LoVo (cell line): Measurements from ENCODE around the gene DYRK2.

Source experiments
- DNase-seq: peaks from one replicate; pipeline ENCODE4 v3.0.0-alpha.2; 2016; ENCODE audit warnings: low spot score

Gene DYRK2

GRCh38 chr12:67646775-67647174 is 1.8 kb upstream of the DYRK2 start:
- DNase-seq, result no peak

DNA sequence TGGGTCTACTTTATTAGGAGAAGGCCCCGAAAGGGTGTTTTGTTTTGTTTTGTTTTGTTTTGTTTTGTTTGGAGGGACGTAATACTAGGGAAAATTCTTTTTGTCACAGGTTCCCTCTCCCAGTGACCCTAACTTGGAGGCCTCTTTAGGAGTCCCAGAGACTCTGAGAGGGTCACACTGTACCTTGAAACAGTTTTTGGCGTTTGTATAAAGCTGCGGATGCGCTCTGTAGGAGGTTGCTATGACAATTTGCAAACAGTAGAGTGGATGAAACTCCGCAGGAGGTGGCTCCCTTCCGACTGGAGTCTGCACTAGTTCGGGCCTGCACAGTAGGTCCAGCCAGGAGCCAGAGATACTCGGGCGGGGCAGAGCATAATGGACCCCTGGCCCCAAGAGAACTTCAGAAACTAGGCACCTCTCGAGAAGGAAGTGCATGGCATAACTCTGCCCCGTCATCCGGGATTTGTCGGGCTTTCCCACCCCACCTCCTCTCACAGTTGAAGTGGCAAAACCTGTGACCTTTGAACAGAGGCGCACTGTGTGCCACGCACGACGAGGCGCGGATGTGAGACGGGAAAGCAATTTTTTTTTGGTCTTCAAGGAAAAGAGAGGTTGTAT is 1.3 kb upstream of the DYRK2 start:
- DNase-seq, result peak; percentile 77

- DNase-seq, result peak; percentile 95
These were observed 585 bp upstream of the DYRK2 start for GRCh38 chr12:67647799-67648520.

GRCh38 chr12:67649261-67649569 is 670 bp downstream of the DYRK2 start:
- no peak for DNase-seq

DNA sequence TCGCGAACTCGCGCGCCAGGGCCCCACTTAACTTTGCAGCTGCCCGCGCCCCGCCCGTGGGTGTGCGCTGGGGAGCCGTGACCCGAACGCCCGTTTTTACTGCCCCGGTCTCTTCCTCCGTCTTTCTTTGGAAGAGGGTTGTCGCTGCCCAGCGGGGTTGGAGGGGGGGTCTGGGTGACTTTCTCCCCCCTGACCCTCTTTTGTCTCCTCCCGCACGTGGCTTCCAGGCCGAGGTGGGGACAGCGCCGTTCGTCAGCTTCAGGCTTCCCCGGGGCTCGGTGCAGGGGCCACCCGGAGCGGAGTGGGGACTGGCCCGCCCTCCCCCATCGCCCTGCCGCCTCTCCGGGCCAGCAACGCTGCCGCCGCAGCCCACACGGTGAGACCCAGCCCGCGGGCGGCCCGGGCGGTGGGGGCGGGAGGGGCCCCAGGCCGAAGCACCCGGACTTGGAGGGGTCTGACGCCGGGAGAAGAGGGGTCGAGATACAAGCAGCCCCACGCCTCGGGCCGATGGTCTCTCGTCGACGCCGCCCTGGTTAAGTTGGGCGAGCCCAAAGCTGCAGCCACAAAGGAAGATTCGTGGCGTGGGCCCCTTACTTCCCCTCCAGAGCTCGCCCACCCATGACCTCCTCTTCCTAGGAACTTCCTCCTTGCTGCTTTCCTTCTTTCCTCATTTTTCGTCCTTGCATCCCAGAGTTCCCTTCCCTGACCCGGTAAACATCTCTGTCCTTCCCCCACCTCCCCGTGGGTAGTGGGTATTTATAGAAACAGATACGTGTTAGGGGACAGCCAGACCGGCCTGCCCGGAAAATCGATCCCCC is 1.2 kb downstream of the DYRK2 start:
- DNase-seq, result no peak

GRCh38 chr12:67650388-67651131 is 2.0 kb downstream of the DYRK2 start:
- no peak for DNase-seq

- DNase-seq, result no peak
These were observed 2.7 kb downstream of the DYRK2 start for GRCh38 chr12:67651132-67651695.

- no peak for DNase-seq
These were observed 7.3 kb downstream of the DYRK2 start for GRCh38 chr12:67655829-67656228.

DNA sequence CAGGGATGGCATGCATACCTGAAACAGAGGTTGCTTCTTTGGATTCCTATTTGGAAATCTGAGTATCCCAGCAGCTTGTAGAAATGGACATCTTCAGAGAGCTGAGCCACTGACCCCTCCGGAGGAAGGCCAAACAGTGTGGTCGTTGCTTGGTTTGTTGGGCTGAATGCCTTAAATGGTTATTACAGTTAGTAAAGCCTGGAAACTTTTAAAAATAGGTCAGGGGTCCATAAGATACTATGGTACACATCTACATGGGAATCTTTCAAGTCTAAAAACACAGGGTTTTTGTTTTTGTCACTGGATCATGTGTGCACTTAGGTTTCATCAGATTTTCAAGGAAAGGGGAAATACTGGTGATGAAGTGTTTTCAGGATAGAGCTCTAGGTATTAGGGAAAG is 7.7 kb downstream of the DYRK2 start:
- DNase-seq, result no peak

- DNase-seq, result no peak
These were observed 9.9 kb downstream of the DYRK2 start for GRCh38 chr12:67658486-67658885.

DNA sequence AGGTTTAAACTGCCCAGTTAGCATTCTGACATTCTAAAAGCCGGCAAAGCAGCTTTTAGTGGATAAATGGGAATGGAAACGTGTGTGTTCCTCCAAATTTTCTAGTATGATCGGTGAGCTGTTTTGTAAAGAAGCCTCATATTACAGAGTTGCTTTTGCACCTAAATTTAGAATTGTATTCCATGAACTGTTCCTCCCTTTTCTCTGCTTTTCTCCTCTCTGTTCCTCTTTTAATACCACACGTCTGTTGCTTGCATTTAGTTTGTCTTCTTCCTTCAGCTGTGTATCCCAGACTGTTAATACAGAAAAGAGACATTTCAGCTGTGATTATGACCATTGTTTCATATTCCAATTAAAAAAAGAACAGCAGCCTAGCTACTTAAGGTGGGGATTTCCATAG is 10.7 kb downstream of the DYRK2 start:
- no peak for DNase-seq

- no peak for DNase-seq
These were observed 12.9 kb downstream of the DYRK2 start for GRCh38 chr12:67661311-67662021.

DNA sequence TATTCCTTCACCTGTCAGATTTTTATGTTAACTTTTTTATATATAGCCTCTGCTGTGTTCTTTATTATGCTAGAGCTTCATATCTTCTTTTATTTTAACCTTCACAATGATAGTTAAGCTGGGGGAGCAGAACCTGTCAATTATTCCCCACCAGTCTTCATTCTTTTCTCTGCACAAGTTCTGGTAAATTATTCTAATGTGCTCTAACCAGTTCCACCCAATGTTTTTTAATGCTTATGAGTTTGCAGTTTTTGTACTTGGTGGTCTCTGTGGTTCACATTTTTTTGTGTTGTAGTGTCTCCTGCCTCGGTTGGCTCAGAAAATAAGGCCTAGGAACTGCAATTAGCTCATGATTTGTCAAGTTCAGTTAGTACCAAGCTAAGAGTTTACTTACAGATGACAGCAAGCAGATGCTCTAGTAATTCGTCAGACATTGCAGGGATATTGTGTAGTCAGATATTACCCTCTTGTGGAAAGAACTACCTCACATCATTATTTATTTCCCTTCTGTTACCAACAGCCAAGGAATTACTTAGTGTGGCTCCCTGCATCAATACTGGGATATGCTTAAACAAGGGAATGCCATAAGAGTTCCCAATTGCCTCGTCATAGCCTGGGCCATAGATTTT is 14.5 kb downstream of the DYRK2 start:
- DNase-seq, result no peak

DNA sequence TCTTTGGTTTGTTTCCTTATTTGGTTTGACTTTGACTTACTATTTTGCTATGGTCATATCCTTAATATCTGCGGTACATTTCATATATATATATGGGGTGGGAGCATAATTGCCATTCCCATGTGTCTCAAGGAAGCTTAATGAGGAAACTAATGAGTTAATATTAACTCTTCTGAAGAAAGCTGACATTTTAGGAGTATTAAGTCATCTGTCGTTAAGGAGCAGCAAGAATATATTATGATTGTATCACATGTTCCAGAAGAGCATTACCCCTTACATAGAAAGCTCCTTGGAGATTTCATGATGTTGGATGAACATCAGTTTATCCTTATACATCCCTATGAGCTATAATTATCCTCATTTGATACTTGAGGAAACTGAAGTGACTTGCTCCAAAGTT is 15.6 kb downstream of the DYRK2 start:
- DNase-seq, result no peak

GRCh38 chr12:67665679-67666078 is 17.1 kb downstream of the DYRK2 start:
- DNase-seq, result no peak

DNA sequence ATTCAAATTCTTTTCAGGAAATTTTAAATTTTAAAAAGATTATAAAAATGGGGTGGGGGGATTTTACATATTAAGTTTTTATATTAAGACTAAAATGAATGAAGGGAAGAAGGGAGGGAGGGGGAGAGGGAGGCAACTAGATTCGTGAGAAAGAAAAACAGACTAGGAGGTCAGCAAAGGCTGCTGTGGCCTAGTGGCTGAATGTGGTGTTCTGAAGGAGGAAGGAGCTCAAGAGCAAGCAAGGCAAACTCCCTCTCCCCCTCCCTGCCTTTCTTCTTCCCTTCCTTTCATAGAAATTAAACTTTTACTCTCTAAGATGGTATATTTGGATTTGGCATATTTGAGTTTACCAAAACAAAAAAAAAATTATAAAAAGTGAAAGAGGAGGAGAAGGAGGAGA is 18.1 kb downstream of the DYRK2 start:
- DNase-seq, result no peak

DNA sequence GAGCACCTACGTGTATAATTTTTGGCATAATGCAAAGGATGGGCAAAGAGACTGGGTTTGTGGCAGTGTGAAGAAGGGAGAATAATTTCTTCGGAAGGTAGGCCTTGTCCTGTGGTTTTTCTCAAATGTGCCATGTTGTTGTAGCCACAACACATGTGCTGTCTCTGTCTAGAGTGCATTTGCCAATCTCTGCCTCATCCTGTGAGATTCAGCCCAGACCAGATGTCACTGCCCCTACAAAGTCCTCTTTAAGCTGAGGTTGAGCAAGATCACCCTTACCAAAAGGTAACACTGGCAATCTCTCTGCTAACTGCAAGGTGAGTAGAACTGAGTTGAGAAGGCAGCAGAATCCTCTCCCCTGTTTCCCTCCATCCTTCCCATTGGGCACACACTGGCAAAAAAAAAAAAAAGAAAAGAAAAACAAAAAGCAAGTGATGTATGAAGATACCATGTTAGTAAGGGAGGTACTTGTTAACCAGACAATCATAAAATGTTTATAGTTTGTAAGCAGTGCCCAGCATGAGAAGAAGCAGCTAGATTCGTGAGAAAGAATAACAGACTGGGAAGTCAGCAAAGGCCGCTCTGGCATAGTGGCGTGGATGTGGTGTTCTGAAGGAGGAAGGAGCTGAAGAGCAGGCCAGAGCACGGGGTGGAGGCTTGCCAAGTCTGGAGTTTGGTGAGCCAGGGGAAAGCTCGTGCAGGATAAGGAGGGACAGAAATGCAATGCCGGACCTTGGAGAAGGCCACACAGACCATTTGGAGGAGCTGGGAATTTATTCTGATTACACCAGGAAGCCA is 18.9 kb downstream of the DYRK2 start:
- DNase-seq, result no peak

- DNase-seq, result no peak
These were observed 20.8 kb downstream of the DYRK2 start for GRCh38 chr12:67669217-67669933.

- no peak for DNase-seq
These were observed 21.5 kb downstream of the DYRK2 start for GRCh38 chr12:67669934-67670631.
